CD4-positive, alpha-beta T cell (primary cell): Measurements from ENCODE around the gene RFPL3. TPM values are rescaled to one million over a fixed set of nuclear protein-coding genes. Genes with fewer than 3 reads are reported as not detected.

Experiments used
- ATAC-seq: fragments of 200-7000 bp; cut with Tn5 transposase; one replicate; pipeline ENCODE4 v1.10.0; 2022; ENCODE audit warnings: mild to moderate bottlenecking; ENCODE audit not compliant: poor library complexity
- CTCF ChIA-PET: fragments of 350-600 bp; sonication (Branson Sonifier 250); formaldehyde crosslinking; loops from one replicate; lab custom pipeline; 2021; ENCODE audit warnings: antibody characterized with exemption, inconsistent platforms; lab: Charles Lee
- POLR2A ChIA-PET: fragments of 350-600 bp; sonication (Branson Sonifier 250); formaldehyde crosslinking; loops from one replicate; lab custom pipeline; 2021; ENCODE audit warnings: antibody characterized with exemption, inconsistent platforms; lab: Charles Lee
- DNase-seq, 14 experiments: peaks; one replicate each; pipeline ENCODE4 v3.0.0-alpha.2; 2013 to 2020; ENCODE audit warnings: mixed read lengths in 2 of 14
- H3K27ac ChIP-seq, 2 donors: one replicate each; pipeline versions ENCODE4 v1.5.1 to v1.7.0; 2013; ENCODE audit warnings: low read length in 2 of 2, low read depth in 1 of 2, mild to moderate bottlenecking in 1 of 2
- H3K27me3 ChIP-seq, 2 experiments: 1 replicate in 1 of 2; 2 replicates in 1 of 2; pipeline versions ENCODE4 v1.6.1 to v1.7.0; 2013; ENCODE audit warnings: low read length in 2 of 2, control low read depth in 1 of 2, mild to moderate bottlenecking in 1 of 2, moderate library complexity in 1 of 2; ENCODE audit not compliant: insufficient read depth in 2 of 2, control insufficient read depth in 1 of 2
- H3K36me3 ChIP-seq: one replicate; pipeline ENCODE4 v1.6.1; 2013; ENCODE audit warnings: low read length, control low read depth; ENCODE audit not compliant: insufficient read depth
- H3K4me1 ChIP-seq: one replicate; pipeline ENCODE4 v1.6.1; 2013; ENCODE audit warnings: low read length, control low read depth; ENCODE audit not compliant: insufficient read depth
- H3K4me3 ChIP-seq: one replicate; pipeline ENCODE4 v1.5.1; 2013; ENCODE audit warnings: mild to moderate bottlenecking, low read length, moderate library complexity
- H3K9me3 ChIP-seq, 2 experiments: 1 replicate in 1 of 2; 2 replicates in 1 of 2; pipeline versions ENCODE4 v1.6.1 to v1.7.0; 2013; ENCODE audit warnings: low read length in 2 of 2, mild to moderate bottlenecking in 2 of 2, control low read depth in 1 of 2, moderate library complexity in 1 of 2; ENCODE audit not compliant: control insufficient read depth in 1 of 2, insufficient read depth in 1 of 2
- H3K27ac Mint-ChIP-seq: one replicate; pipeline ENCODE4 v1.8.0; 2020; ENCODE audit warnings: mixed read lengths
- H3K27me3 Mint-ChIP-seq: one replicate; pipeline ENCODE4 v1.8.0; 2021; ENCODE audit warnings: mixed read lengths
- H3K36me3 Mint-ChIP-seq: one replicate; pipeline ENCODE4 v1.8.0; 2021; ENCODE audit warnings: low read depth, mixed read lengths
- H3K4me1 Mint-ChIP-seq: one replicate; pipeline ENCODE4 v1.8.0; 2021; ENCODE audit warnings: low read depth, mixed read lengths
- H3K4me3 Mint-ChIP-seq: one replicate; pipeline ENCODE4 v1.8.0; 2020; ENCODE audit warnings: mild to moderate bottlenecking, mixed read lengths
- H3K9me3 Mint-ChIP-seq: one replicate; pipeline ENCODE4 v1.8.0; 2020; ENCODE audit warnings: mixed read lengths
- CTCF ChIP-seq: fragments of 200-600 bp; IDR thresholded peaks from one replicate; pipeline ENCODE4 v1.8.0; 2022; ENCODE audit warnings: antibody characterized with exemption, mild to moderate bottlenecking
- intact Hi-C, 2 experiments: fragments of 100-400 bp; cut with DNase I in 1 of 2; cut with micrococcal nuclease in 1 of 2; formaldehyde crosslinking; loops; one replicate each; pipeline versions ENCODE4 v1.15.1 to v1.9.0; 2023 to 2025; cut with DNase I, micrococcal nuclease
- total RNA-seq, 174 experiments: library from RNA in 2 of 174; stranded (reverse) in 2 of 174; gene quantifications; one replicate each; pipeline ENCODE4 v1.2.3 and lab custom pipeline; 2021 to 2026

RFPL3 gene
- total RNA-seq, 2 experiments from 2014 or later = not detected

- no peak for TF ChIP-seq CTCF
- Histone ChIP-seq H3K36me3 (no peaks in the 10 kb centered on the region), H3K4me1 (no peaks in the 10 kb centered on the region), H3K9me3 (no peaks in the 10 kb centered on the region), H3K27me3 (peaks cover 0 to 5% of the 10 kb centered on the region in 2 experiments), H3K27ac (no peak overlapping the region), H3K4me3 (no peak overlapping the region)
- no peaks in the 10 kb centered on the region for H3K9me3 Mint-ChIP-seq
- H3K36me3 Mint-ChIP-seq = no peaks in the 10 kb centered on the region
- intact Hi-C loops = no loop called here
- no peak overlapping the region for H3K4me3 Mint-ChIP-seq
- no peaks in the 10 kb centered on the region for H3K4me1 Mint-ChIP-seq
- peaks cover 22% of the 10 kb centered on the region for H3K27me3 Mint-ChIP-seq
- DNase-seq (no peak), ATAC-seq (no peak)
- CTCF ChIA-PET = interaction anchor here (0.6 kb wide), 1 partner anchor 11 kb away, joined by 3 read pairs; no protein-coding TSS in a partner anchor
- POLR2A ChIA-PET = no interaction called here
- H3K27ac Mint-ChIP-seq = no peak overlapping the region
Measured at GRCh38 chr22:32318361-32318760, 39.3 kb upstream of the RFPL3 start.

GRCh38 chr22:32319861-32320406 is 37.7 kb upstream of the RFPL3 start:
- Mint-ChIP-seq H3K4me1 (no peaks in the 10 kb centered on the region), H3K4me3 (no peak overlapping the region), H3K36me3 (no peaks in the 10 kb centered on the region), H3K27me3 (peaks cover 13% of the 10 kb centered on the region), H3K9me3 (no peaks in the 10 kb centered on the region), H3K27ac (no peak overlapping the region)
- no peak overlapping the region for H3K4me3 ChIP-seq
- intact Hi-C loops = no loop called here
- H3K9me3 ChIP-seq = peaks cover 0 to 3% of the 10 kb centered on the region in 2 experiments
- DNase-seq (no peak), ATAC-seq (no peak)
- POLR2A ChIA-PET = no interaction called here
- no peak for TF ChIP-seq CTCF
- CTCF ChIA-PET = no interaction called here
- H3K27me3 ChIP-seq = peaks cover 0 to 5% of the 10 kb centered on the region in 2 experiments
- no peaks in the 10 kb centered on the region for H3K36me3 ChIP-seq
- H3K27ac ChIP-seq = no peak overlapping the region
- no peaks in the 10 kb centered on the region for H3K4me1 ChIP-seq

GRCh38 chr22:32322986-32323385 is 34.7 kb upstream of the RFPL3 start:
- Mint-ChIP-seq H3K4me3 (no peak overlapping the region), H3K27ac (no peak overlapping the region), H3K9me3 (no peaks in the 10 kb centered on the region), H3K4me1 (no peaks in the 10 kb centered on the region), H3K27me3 (peaks cover 13% of the 10 kb centered on the region), H3K36me3 (no peaks in the 10 kb centered on the region)
- Histone ChIP-seq H3K9me3 (peaks cover 0 to 6% of the 10 kb centered on the region in 2 experiments), H3K4me3 (no peak overlapping the region), H3K27ac (no peak overlapping the region), H3K4me1 (no peaks in the 10 kb centered on the region), H3K36me3 (no peaks in the 10 kb centered on the region), H3K27me3 (peaks cover 0 to 5% of the 10 kb centered on the region in 2 experiments)
- intact Hi-C loops = no loop called here
- ChIA-PET CTCF (interaction anchor here (0.6 kb wide), 1 partner anchor 50 kb away, joined by 3 read pairs; no protein-coding TSS in a partner anchor), POLR2A (no interaction called here)
- no peak for TF ChIP-seq CTCF
- DNase-seq (no peak), ATAC-seq (no peak)
